Upper lobe of left lung (tissue), 4 donors: ENCODE measurements around the gene LASP1.

Experiments used
- EP300 ChIP-seq, 4 donors: sonication (generic); formaldehyde crosslinking; IDR thresholded peaks; one replicate each; pipeline ENCODE4 v1.5.1; 2017; ENCODE audit warnings: antibody characterized with exemption in 4 of 4, control low read depth in 2 of 4
- POLR2A ChIP-seq, 4 donors: fragments of 450-650 bp; IDR thresholded peaks; one replicate each; pipeline ENCODE4 v1.5.1; 2016 to 2017; ENCODE audit warnings: antibody characterized with exemption in 4 of 4, mild to moderate bottlenecking in 2 of 4
- TF ChIP-seq, protein P1 (sequence below), 6 experiments: fragments of 450-650 bp in 4 of 6; fragments of 200-600 bp in 2 of 6; sonication (generic) in 2 of 6; IDR thresholded peaks; one replicate each; pipeline ENCODE4 v1.5.1; 2016 to 2019; ENCODE audit warnings: antibody characterized with exemption in 6 of 6

DNA sequence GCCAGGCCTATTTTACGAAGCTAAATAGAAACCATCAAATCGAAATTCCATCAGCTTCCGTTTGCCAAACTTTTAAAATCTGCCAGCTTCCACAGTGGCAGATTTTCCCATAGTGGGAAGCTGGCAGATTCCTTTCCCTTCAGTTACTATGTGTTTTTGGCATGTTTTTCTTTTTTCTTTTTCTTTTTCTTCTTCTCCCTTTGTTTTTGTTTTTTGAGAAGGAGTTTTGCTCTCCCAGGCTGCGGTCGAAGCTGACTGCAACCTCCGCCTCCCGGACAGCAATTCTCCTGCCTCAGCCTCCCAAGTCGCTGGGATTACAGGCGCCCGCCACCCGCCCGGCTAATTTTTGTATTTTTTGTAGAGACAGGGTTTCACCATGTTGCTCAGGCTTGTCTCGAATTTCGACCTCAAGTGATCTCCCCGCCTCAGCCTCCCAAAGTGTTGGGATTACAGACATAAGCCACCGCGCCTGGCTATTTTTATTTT is 44.1 kb upstream of the LASP1 start:
- TF ChIP-seq POLR2A (IDR thresholded peaks at IDR 0.05) (no peak), EP300 (IDR thresholded peaks at IDR 0.05) (no peak)
- TF ChIP-seq, protein P1, sequence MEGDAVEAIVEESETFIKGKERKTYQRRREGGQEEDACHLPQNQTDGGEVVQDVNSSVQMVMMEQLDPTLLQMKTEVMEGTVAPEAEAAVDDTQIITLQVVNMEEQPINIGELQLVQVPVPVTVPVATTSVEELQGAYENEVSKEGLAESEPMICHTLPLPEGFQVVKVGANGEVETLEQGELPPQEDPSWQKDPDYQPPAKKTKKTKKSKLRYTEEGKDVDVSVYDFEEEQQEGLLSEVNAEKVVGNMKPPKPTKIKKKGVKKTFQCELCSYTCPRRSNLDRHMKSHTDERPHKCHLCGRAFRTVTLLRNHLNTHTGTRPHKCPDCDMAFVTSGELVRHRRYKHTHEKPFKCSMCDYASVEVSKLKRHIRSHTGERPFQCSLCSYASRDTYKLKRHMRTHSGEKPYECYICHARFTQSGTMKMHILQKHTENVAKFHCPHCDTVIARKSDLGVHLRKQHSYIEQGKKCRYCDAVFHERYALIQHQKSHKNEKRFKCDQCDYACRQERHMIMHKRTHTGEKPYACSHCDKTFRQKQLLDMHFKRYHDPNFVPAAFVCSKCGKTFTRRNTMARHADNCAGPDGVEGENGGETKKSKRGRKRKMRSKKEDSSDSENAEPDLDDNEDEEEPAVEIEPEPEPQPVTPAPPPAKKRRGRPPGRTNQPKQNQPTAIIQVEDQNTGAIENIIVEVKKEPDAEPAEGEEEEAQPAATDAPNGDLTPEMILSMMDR (IDR thresholded peaks at IDR 0.05), result no peak
